ENCODE data around the gene RND2.
A peak's percentile ranks its signal among the peaks of the same experiment; 100 is the strongest.

Gene RND2

GRCh38 chr17:43040655-43041054 is 15.6 kb downstream of the RND2 start:
- no peaks in the 10 kb centered on the region for H3K9me2 ChIP-seq (replicated peaks; ENCODE audit: insufficient read depth, low read length)

GRCh38 chr17:43042025-43042628 is 17.1 kb downstream of the RND2 start:
- Histone ChIP-seq H3K4me1 (ENCODE audit: low read length) (peaks cover 12% of the 10 kb centered on the region), H4K20me1 (ENCODE audit: insufficient read depth, low read length) (no peaks in the 10 kb centered on the region), H2AFZ (ENCODE audit: low read length) (no peak overlapping the region), H3K9me2 (replicated peaks; ENCODE audit: insufficient read depth, low read length) (no peaks in the 10 kb centered on the region), H3K36me3 (replicated peaks; ENCODE audit: insufficient read depth, low read length) (no peaks in the 10 kb centered on the region), H3K79me2 (ENCODE audit: low read length) (no peaks in the 10 kb centered on the region), H3K9me3 (replicated peaks; ENCODE audit: insufficient read depth, low read length) (no peaks in the 10 kb centered on the region), H3K4me2 (ENCODE audit: low read depth, low read length) (no peak overlapping the region), H3K4me3 (ENCODE audit: low read length) (no peak overlapping the region), H3K27ac (ENCODE audit: low read length) (no peak overlapping the region), H3K9ac (ENCODE audit: low read length) (no peak overlapping the region), H3K27me3 (replicated peaks; ENCODE audit: insufficient read depth, low read length) (no peaks in the 10 kb centered on the region), H3F3A (ENCODE audit: insufficient read depth, low read length) (peaks cover 4% of the 10 kb centered on the region; the same call in 1 of the 2 replicates)
- DNase-seq = no peak
- TF ChIP-seq EZH2 (optimal IDR thresholded peaks at IDR 0.05; ENCODE audit: low read depth, low read length) = no peak
- TF ChIP-seq EZH2phosphoT487 (IDR thresholded peaks at IDR 0.05; ENCODE audit: low read length) = no peak
- no peak for TF ChIP-seq CTCF (IDR thresholded peaks at IDR 0.05; ENCODE audit: low read length)

More at GRCh38 chr17:43040655-43041054, 15.6 kb downstream of the RND2 start:
- TF ChIP-seq CTCF (IDR thresholded peaks at IDR 0.05; ENCODE audit: low read length) = no peak
- no peak for TF ChIP-seq EZH2phosphoT487 (IDR thresholded peaks at IDR 0.05; ENCODE audit: low read length)
- no peak for TF ChIP-seq EZH2 (optimal IDR thresholded peaks at IDR 0.05; ENCODE audit: low read depth, low read length)
- Histone ChIP-seq H3K4me1 (ENCODE audit: low read length) (peaks cover 12% of the 10 kb centered on the region), H3K4me2 (ENCODE audit: low read depth, low read length) (no peak overlapping the region), H3K27me3 (replicated peaks; ENCODE audit: insufficient read depth, low read length) (no peaks in the 10 kb centered on the region), H3K27ac (ENCODE audit: low read length) (no peak overlapping the region), H2AFZ (ENCODE audit: low read length) (no peak overlapping the region), H3K79me2 (ENCODE audit: low read length) (no peaks in the 10 kb centered on the region), H3K4me3 (ENCODE audit: low read length) (no peak overlapping the region), H3K36me3 (replicated peaks; ENCODE audit: insufficient read depth, low read length) (no peaks in the 10 kb centered on the region), H3K9me3 (replicated peaks; ENCODE audit: insufficient read depth, low read length) (no peaks in the 10 kb centered on the region), H4K20me1 (ENCODE audit: insufficient read depth, low read length) (no peaks in the 10 kb centered on the region), H3F3A (ENCODE audit: insufficient read depth, low read length) (peaks cover 4% of the 10 kb centered on the region; the same call in 1 of the 2 replicates), H3K9ac (ENCODE audit: low read length) (no peak overlapping the region)
- no peak for DNase-seq

GRCh38 chr17:43043307-43043706 is 18.3 kb downstream of the RND2 start:
- Histone ChIP-seq H3K27me3 (replicated peaks; ENCODE audit: insufficient read depth, low read length) (no peaks in the 10 kb centered on the region), H3K4me3 (ENCODE audit: low read length) (no peak overlapping the region), H3K9me2 (replicated peaks; ENCODE audit: insufficient read depth, low read length) (no peaks in the 10 kb centered on the region), H3F3A (ENCODE audit: insufficient read depth, low read length) (peaks cover 4% of the 10 kb centered on the region; the same call in 1 of the 2 replicates), H3K4me2 (ENCODE audit: low read depth, low read length) (peak overlapping the region; percentile 12; the same call in 1 of the 2 replicates), H3K4me1 (ENCODE audit: low read length) (peaks cover 12% of the 10 kb centered on the region), H3K36me3 (replicated peaks; ENCODE audit: insufficient read depth, low read length) (no peaks in the 10 kb centered on the region), H3K9ac (ENCODE audit: low read length) (no peak overlapping the region), H3K27ac (ENCODE audit: low read length) (peak overlapping the region; percentile 45; the same call in 1 of the 2 replicates), H2AFZ (ENCODE audit: low read length) (no peak overlapping the region), H3K9me3 (replicated peaks; ENCODE audit: insufficient read depth, low read length) (no peaks in the 10 kb centered on the region), H4K20me1 (ENCODE audit: insufficient read depth, low read length) (no peaks in the 10 kb centered on the region), H3K79me2 (ENCODE audit: low read length) (no peaks in the 10 kb centered on the region)
- DNase-seq = no peak
- TF ChIP-seq CTCF (IDR thresholded peaks at IDR 0.05; ENCODE audit: low read length) (no peak), EZH2phosphoT487 (IDR thresholded peaks at IDR 0.05; ENCODE audit: low read length) (no peak), EZH2 (optimal IDR thresholded peaks at IDR 0.05; ENCODE audit: low read depth, low read length) (no peak)
